Coronary artery (tissue), 2 donors: Measurements from ENCODE around the gene MAGEA8.

Experiments
- DNase-seq: peaks from one replicate; pipeline ENCODE4 v3.0.0-alpha.2; 2017; ENCODE audit warnings: low spot score
- H3K27ac ChIP-seq, 2 donors: fragments of 200-600 bp; sonication (generic); one replicate each; pipeline ENCODE4 v1.5.1; 2016 to 2019
- H3K4me3 ChIP-seq: fragments of 200-600 bp; sonication (generic); 2 replicates; pipeline ENCODE4 v1.5.1; 2016; ENCODE audit warnings: mild to moderate bottlenecking, moderate library complexity
- TF ChIP-seq, protein P1 (sequence below): fragments of 200-600 bp; sonication (generic); IDR thresholded peaks from one replicate; pipeline ENCODE4 v1.5.1; 2019; ENCODE audit warnings: antibody characterized with exemption

The MAGEA8 gene

DNA sequence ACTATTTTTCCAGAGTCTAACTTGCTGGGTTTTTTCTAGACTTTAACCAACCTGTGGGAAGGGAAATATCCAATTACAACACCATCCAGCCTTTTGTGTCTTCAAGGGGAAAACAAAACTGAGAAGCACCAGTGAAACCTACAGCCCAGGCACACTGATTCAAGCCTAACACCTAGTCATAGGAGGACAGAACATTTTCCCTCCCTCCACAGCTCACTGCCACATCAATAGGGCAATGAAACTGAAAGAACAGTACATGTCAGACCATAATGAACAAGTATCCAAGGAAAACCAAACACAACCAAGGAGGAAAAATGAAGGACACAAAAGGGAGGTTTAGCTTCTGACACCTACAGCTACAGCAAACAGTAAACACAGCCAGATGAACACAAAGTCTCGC is 17.6 kb downstream of the MAGEA8 start:
- TF ChIP-seq, protein P1, sequence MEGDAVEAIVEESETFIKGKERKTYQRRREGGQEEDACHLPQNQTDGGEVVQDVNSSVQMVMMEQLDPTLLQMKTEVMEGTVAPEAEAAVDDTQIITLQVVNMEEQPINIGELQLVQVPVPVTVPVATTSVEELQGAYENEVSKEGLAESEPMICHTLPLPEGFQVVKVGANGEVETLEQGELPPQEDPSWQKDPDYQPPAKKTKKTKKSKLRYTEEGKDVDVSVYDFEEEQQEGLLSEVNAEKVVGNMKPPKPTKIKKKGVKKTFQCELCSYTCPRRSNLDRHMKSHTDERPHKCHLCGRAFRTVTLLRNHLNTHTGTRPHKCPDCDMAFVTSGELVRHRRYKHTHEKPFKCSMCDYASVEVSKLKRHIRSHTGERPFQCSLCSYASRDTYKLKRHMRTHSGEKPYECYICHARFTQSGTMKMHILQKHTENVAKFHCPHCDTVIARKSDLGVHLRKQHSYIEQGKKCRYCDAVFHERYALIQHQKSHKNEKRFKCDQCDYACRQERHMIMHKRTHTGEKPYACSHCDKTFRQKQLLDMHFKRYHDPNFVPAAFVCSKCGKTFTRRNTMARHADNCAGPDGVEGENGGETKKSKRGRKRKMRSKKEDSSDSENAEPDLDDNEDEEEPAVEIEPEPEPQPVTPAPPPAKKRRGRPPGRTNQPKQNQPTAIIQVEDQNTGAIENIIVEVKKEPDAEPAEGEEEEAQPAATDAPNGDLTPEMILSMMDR, result no peak
- DNase-seq, result no peak
- H3K4me3 ChIP-seq, result no peak overlapping the region
- H3K27ac ChIP-seq, result no peak overlapping the region

DNA sequence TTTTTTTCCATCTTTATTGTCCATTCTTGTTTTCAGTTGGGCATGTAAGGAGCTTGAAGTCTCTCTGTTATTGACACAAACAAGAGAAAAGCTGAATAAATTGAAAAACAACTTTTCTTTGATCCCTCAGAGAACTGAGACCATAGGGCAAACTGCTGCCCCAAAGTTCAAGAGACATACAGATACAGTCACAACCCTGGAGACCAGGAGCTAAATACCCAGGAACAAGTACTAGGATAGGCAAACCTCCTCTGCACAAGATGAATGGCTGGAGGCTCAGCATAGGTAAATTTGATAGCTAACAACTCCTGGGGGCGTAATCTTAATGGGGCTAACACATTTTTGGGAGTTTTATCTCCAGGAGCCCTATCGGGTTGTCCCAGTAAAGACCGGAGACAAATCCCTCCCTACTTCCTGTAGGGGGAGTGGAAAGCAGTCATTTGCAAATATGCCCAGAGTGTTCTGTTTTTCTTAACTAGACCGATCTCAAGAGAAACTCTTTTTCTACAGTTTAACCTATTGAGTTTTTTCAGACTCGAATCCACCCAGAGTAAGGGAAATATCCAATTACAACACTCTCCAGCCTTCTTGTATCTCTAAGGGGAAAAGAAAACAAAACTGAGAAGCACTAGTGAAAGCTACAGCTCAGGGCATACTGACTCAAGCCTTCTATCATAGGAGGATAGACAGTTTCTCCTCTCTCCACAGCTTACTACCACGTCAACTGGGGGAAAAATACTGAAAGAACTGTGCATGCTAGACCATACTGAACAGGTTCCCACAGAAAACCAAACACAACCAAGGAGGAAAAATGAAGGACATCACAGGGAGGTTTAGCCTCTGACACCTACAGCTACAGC is 23.1 kb downstream of the MAGEA8 start:
- Histone ChIP-seq H3K27ac (no peak overlapping the region), H3K4me3 (peak overlapping the region; percentile 40)
- TF ChIP-seq, protein P1, result no peak
- no peak for DNase-seq

DNA sequence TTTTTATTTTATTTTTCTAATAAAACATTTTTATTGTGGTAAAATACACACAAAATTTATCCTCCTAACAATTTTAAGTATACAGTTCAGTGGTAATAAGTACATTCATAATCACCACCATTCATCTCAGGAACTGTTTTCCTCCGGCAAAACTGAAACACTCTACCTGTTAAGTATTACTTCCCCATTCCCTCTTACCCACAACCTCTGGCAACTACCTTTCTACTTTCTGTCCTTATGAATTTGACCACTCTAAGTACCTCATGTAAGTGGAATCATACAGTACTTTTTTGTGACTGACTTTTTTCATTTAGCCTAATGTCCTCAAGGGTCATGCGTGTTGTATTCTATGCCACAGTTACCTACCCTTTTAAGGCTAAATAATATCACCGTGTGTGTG is 27.3 kb downstream of the MAGEA8 start:
- DNase-seq, result no peak
- Histone ChIP-seq H3K27ac (no peak overlapping the region), H3K4me3 (no peak overlapping the region)
- TF ChIP-seq, protein P1, result no peak

DNA sequence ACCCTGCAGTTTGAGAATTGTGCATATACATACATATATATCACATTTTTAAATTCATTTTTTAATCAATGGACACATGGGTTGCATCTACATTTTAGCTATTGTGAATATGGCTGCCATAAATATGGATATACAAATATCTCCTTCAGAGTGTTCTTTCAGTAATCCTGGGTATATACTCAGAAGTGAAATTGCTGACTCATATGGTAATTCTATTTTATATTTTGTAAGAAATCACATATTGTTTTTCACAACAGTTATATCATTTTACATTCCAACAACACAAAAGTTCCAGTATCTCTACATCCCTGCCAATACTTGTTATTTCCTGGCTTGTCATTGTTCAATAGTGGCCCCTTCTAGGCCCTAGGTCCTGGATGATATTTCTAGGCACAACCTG is 27.7 kb downstream of the MAGEA8 start:
- H3K4me3 ChIP-seq, result no peak overlapping the region
- DNase-seq, result no peak
- TF ChIP-seq, protein P1, result no peak
- H3K27ac ChIP-seq, result no peak overlapping the region

DNA sequence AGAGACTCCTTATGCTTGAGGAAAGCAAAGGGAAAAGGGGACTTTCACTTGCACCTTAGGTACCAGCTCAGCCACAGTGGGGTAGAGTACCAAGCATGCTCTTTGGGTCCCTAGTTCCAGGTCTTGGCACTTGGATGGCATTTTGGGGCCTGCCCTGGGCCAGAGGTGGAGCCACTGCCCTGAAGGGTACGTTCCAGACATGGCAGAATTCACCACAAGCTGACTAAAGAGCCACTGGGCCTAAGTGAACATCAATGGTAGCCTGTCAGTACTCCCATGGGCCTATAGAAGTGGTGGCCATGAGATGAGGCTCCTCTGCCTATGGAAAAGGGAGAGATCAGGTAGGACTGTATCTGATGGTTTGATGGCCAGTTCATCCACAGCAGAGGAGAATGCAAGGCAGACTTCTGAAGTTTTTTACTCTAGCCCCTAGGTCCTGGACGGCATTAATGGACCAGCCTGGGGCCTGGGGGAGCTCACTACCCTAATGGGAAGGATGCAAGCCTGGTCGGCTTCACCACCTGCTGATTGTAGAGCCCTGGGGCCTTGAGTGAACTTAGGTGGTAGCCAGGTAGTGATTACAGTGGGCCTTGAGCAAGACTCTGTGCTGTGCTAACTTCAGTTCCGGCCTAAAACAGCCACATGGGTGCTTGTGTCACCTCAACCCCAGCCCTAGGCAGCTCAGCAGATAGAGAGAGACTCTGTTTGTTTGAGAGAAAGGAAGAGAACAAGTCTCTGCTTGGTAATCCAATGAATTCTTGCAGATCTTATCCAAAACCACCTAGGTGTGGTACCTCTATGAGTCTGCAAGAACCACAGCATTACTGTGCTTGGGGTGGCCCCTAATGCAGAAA is 28.6 kb downstream of the MAGEA8 start:
- no peak for DNase-seq
- Histone ChIP-seq H3K4me3 (no peak overlapping the region), H3K27ac (no peak overlapping the region)
- TF ChIP-seq, protein P1, result no peak

DNA sequence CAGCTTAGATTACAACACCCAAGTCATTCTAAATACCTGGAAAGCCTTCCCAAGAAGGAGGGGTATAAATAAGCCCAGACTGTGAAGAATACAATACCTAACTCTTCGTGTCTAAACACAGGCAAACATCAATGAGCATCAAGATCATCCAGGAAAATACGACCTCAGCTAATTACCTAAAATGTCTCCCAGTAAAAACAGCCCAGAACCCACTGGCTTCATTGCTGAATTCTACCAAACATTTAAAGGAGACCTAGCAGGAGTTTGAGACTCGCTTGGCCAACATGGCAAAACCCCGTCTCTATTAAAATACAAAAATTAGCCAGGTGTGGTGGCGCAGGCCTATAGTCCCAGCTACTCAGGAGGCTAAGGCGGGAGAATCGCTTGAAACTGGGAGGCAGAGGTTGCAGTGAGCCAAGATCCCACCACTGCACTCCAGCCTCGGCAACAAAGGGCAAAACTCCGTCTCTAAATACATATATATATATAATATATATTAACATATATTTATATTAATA is 29.3 kb downstream of the MAGEA8 start:
- no peak overlapping the region for H3K27ac ChIP-seq
- DNase-seq, result no peak
- H3K4me3 ChIP-seq, result no peak overlapping the region
- TF ChIP-seq, protein P1, result no peak
